ENCODE measurements around the gene SRSF1. TPM values are rescaled to one million over a fixed set of nuclear protein-coding genes. Genes with fewer than 3 reads are reported as not detected.

Gene SRSF1
- total RNA-seq, 1 donor from 2014 or later: 227 TPM

GRCh38 chr17:57986841-57987580, 20.0 kb downstream of the SRSF1 start:
- Mint-ChIP-seq H3K27ac (ENCODE audit: unreplicated experiment) (peak overlapping the region; percentile 96), H3K27me3 (ENCODE audit: unreplicated experiment) (peaks cover 11% of the 10 kb centered on the region), H3K4me1 (ENCODE audit: low read depth, unreplicated experiment) (peaks cover 42% of the 10 kb centered on the region), H3K36me3 (ENCODE audit: unreplicated experiment) (no peaks in the 10 kb centered on the region), H3K4me3 (ENCODE audit: unreplicated experiment) (peak overlapping the region; percentile 95), H3K9me3 (ENCODE audit: unreplicated experiment) (peaks cover 11% of the 10 kb centered on the region)
- TF ChIP-seq CTCF (IDR thresholded peaks at IDR 0.05; ENCODE audit: partially characterized antibody, unreplicated experiment): no peak
- DNase-seq: peak; percentile 31

GRCh38 chr17:57985675-57985974, 21.4 kb downstream of the SRSF1 start:
- peak overlapping the region; percentile 82 for H3K4me3 Mint-ChIP-seq (ENCODE audit: unreplicated experiment)
- H3K27ac Mint-ChIP-seq (ENCODE audit: unreplicated experiment): no peak overlapping the region
- H3K27me3 Mint-ChIP-seq (ENCODE audit: unreplicated experiment): peaks cover 11% of the 10 kb centered on the region
- H3K9me3 Mint-ChIP-seq (ENCODE audit: unreplicated experiment): peaks cover 11% of the 10 kb centered on the region
- no peak for DNase-seq
- H3K4me1 Mint-ChIP-seq (ENCODE audit: low read depth, unreplicated experiment): peaks cover 51% of the 10 kb centered on the region
- no peak for TF ChIP-seq CTCF (IDR thresholded peaks at IDR 0.05; ENCODE audit: partially characterized antibody, unreplicated experiment)
- no peaks in the 10 kb centered on the region for H3K36me3 Mint-ChIP-seq (ENCODE audit: unreplicated experiment)

- TF ChIP-seq CTCF (IDR thresholded peaks at IDR 0.05; ENCODE audit: partially characterized antibody, unreplicated experiment): no peak
- DNase-seq: no peak
- Mint-ChIP-seq H3K4me1 (ENCODE audit: low read depth, unreplicated experiment) (peaks cover 55% of the 10 kb centered on the region), H3K4me3 (ENCODE audit: unreplicated experiment) (peak overlapping the region; percentile 82), H3K27ac (ENCODE audit: unreplicated experiment) (no peak overlapping the region), H3K27me3 (ENCODE audit: unreplicated experiment) (peaks cover 11% of the 10 kb centered on the region), H3K9me3 (ENCODE audit: unreplicated experiment) (peaks cover 11% of the 10 kb centered on the region), H3K36me3 (ENCODE audit: unreplicated experiment) (no peaks in the 10 kb centered on the region)
Observed at GRCh38 chr17:57984936-57985674, 21.9 kb downstream of the SRSF1 start.

- Mint-ChIP-seq H3K27ac (ENCODE audit: unreplicated experiment) (no peak overlapping the region), H3K4me3 (ENCODE audit: unreplicated experiment) (peak overlapping the region; percentile 83), H3K36me3 (ENCODE audit: unreplicated experiment) (no peaks in the 10 kb centered on the region), H3K27me3 (ENCODE audit: unreplicated experiment) (peaks cover 11% of the 10 kb centered on the region), H3K9me3 (ENCODE audit: unreplicated experiment) (peaks cover 11% of the 10 kb centered on the region), H3K4me1 (ENCODE audit: low read depth, unreplicated experiment) (peaks cover 49% of the 10 kb centered on the region)
- no peak for DNase-seq
- TF ChIP-seq CTCF (IDR thresholded peaks at IDR 0.05; ENCODE audit: partially characterized antibody, unreplicated experiment): no peak
Observed at GRCh38 chr17:57984261-57984890, 22.7 kb downstream of the SRSF1 start.

All from glutamatergic neuron (in vitro differentiated cells).